Stimulated activated CD4-positive, alpha-beta T cell treated with anti-CD3 and anti-CD28 coated beads, Interleukin-15, amount 100 ng/mL, for 24 hours (primary cell): ENCODE data around the gene ADAM21.
"Not testable (repeated sequence)": the region's sequence is repeated elsewhere in the genome, so short reads cannot be mapped to it uniquely, and the experiment has no call there.

Experiments
- DNase-seq: peaks from one replicate; pipeline ENCODE4 v3.0.0-alpha.2; 2020

ADAM21 gene

GRCh38 chr14:70451874-70452273, at the start of gene ADAM21:
Gene ADAM21 (plus strand): TSS chr14:70452174. CDS start chr14:70457500, 5,326 bp downstream.
- DNase-seq, result no peak

- not testable (repeated sequence) for DNase-seq
Observed at GRCh38 chr14:70403335-70403734, 48.6 kb upstream of the ADAM21 start.

GRCh38 chr14:70406216-70406615, 45.8 kb upstream of the ADAM21 start:
- DNase-seq, result not testable (repeated sequence)

- no peak for DNase-seq
Observed at GRCh38 chr14:70407621-70408020, 44.4 kb upstream of the ADAM21 start.

- no peak for DNase-seq
Observed at GRCh38 chr14:70415788-70416187, 36.2 kb upstream of the ADAM21 start.

GRCh38 chr14:70416338-70416724, 35.6 kb upstream of the ADAM21 start:
- DNase-seq, result no peak

GRCh38 chr14:70416725-70417349, 35.1 kb upstream of the ADAM21 start, which contains the start of gene SYNJ2BP:
Gene SYNJ2BP (minus strand): TSS chr14:70417090. CDS start chr14:70416963, 127 bp downstream.
- DNase-seq, result peak; percentile 64

- not testable (repeated sequence) for DNase-seq
Observed at GRCh38 chr14:70419270-70419931, 32.6 kb upstream of the ADAM21 start.

- DNase-seq, result no peak
Observed at GRCh38 chr14:70422538-70422937, 29.4 kb upstream of the ADAM21 start.

- DNase-seq, result no peak
Observed at GRCh38 chr14:70425354-70425753, 26.6 kb upstream of the ADAM21 start.

GRCh38 chr14:70426555-70426954, 25.4 kb upstream of the ADAM21 start:
- not testable (repeated sequence) for DNase-seq

- DNase-seq, result no peak
Observed at GRCh38 chr14:70436867-70437266, 15.1 kb upstream of the ADAM21 start.

GRCh38 chr14:70441641-70442040, 10.3 kb upstream of the ADAM21 start:
- no peak for DNase-seq

- no peak for DNase-seq
Observed at GRCh38 chr14:70442750-70443149, 9.2 kb upstream of the ADAM21 start.

- no peak for DNase-seq
Observed at GRCh38 chr14:70448633-70449340, 3.2 kb upstream of the ADAM21 start.

- DNase-seq, result no peak
Observed at GRCh38 chr14:70454731-70455130, 2.8 kb downstream of the ADAM21 start.

- no peak for DNase-seq
Observed at GRCh38 chr14:70468731-70469130, 16.8 kb downstream of the ADAM21 start.

GRCh38 chr14:70470863-70471563, 19.0 kb downstream of the ADAM21 start:
- not testable (repeated sequence) for DNase-seq

- no peak for DNase-seq
Observed at GRCh38 chr14:70472253-70473159, 20.5 kb downstream of the ADAM21 start.

GRCh38 chr14:70473825-70474224, 21.9 kb downstream of the ADAM21 start:
- DNase-seq, result no peak

- not testable (repeated sequence) for DNase-seq
Observed at GRCh38 chr14:70475459-70475858, 23.5 kb downstream of the ADAM21 start.
